Upper lobe of left lung (tissue), 4 donors: ENCODE measurements around the gene GALNT2.

Experiments used
- EP300 ChIP-seq, 4 donors: sonication (generic); formaldehyde crosslinking; IDR thresholded peaks; one replicate each; pipeline ENCODE4 v1.5.1; 2017; ENCODE audit warnings: antibody characterized with exemption in 4 of 4, control low read depth in 2 of 4
- POLR2A ChIP-seq, 4 donors: fragments of 450-650 bp; IDR thresholded peaks; one replicate each; pipeline ENCODE4 v1.5.1; 2016 to 2017; ENCODE audit warnings: antibody characterized with exemption in 4 of 4, mild to moderate bottlenecking in 2 of 4
- POLR2AphosphoS5 ChIP-seq, 2 donors: sonication (generic); formaldehyde crosslinking; IDR thresholded peaks; one replicate each; pipeline ENCODE4 v1.5.1; 2017; ENCODE audit warnings: antibody characterized with exemption in 2 of 2
- TF ChIP-seq, protein P1 (sequence below), 6 experiments: fragments of 450-650 bp in 4 of 6; fragments of 200-600 bp in 2 of 6; sonication (generic) in 2 of 6; IDR thresholded peaks; one replicate each; pipeline ENCODE4 v1.5.1; 2016 to 2019; ENCODE audit warnings: antibody characterized with exemption in 6 of 6

- peak in 3 of 4 donors; percentile 33 to 50 (median 38) for TF ChIP-seq EP300 (IDR thresholded peaks at IDR 0.05)
- TF ChIP-seq, protein P1, sequence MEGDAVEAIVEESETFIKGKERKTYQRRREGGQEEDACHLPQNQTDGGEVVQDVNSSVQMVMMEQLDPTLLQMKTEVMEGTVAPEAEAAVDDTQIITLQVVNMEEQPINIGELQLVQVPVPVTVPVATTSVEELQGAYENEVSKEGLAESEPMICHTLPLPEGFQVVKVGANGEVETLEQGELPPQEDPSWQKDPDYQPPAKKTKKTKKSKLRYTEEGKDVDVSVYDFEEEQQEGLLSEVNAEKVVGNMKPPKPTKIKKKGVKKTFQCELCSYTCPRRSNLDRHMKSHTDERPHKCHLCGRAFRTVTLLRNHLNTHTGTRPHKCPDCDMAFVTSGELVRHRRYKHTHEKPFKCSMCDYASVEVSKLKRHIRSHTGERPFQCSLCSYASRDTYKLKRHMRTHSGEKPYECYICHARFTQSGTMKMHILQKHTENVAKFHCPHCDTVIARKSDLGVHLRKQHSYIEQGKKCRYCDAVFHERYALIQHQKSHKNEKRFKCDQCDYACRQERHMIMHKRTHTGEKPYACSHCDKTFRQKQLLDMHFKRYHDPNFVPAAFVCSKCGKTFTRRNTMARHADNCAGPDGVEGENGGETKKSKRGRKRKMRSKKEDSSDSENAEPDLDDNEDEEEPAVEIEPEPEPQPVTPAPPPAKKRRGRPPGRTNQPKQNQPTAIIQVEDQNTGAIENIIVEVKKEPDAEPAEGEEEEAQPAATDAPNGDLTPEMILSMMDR (IDR thresholded peaks at IDR 0.05), result no peak
- TF ChIP-seq POLR2A (IDR thresholded peaks at IDR 0.05), result no peak
- TF ChIP-seq POLR2AphosphoS5 (IDR thresholded peaks at IDR 0.05), result peak; percentile 41 to 76
These were observed 46.7 kb downstream of the GALNT2 start for GRCh38 chr1:230113593-230114236.
